Neural cell (in vitro differentiated cells): ENCODE data around the gene ASS1. TPM values are rescaled to one million over a fixed set of nuclear protein-coding genes. Genes with fewer than 3 reads are reported as not detected.

Experiments
- H2AFZ ChIP-seq: fragments of 200-600, 300-800 bp; sonication (generic), shearing (Covaris generic); 2 replicates; pipeline ENCODE4 v1.6.0; 2014; ENCODE audit warnings: low read depth, mild to moderate bottlenecking, antibody characterized with exemption, low read length, moderate library complexity
- H3F3A ChIP-seq: fragments of 200-600 bp; shearing (Covaris generic); 2 replicates; pipeline ENCODE4 v1.6.1; 2016; ENCODE audit warnings: mild to moderate bottlenecking, moderate library complexity, mixed read lengths, antibody characterized with exemption, low read length; ENCODE audit not compliant: insufficient read depth, poor library complexity, severe bottlenecking
- H3K27ac ChIP-seq: fragments of 200-600, 300-800 bp; sonication (generic), shearing (Covaris generic); 2 replicates; pipeline ENCODE4 v1.5.1; 2014; ENCODE audit warnings: mild to moderate bottlenecking, low read length, moderate library complexity
- H3K27me3 ChIP-seq: fragments of 300-800, 200-600 bp; sonication (generic), shearing (Covaris generic); 2 replicates; pipeline ENCODE4 v1.6.0; 2014; ENCODE audit warnings: mild to moderate bottlenecking, low read depth, low read length, moderate library complexity; ENCODE audit not compliant: insufficient read depth
- H3K36me3 ChIP-seq: fragments of 300-800, 200-600 bp; sonication (generic), shearing (Covaris generic); 2 replicates; pipeline ENCODE4 v1.5.1; 2014; ENCODE audit warnings: mild to moderate bottlenecking, antibody characterized with exemption, low read length, moderate library complexity; ENCODE audit not compliant: insufficient read depth
- H3K4me2 ChIP-seq: fragments of 300-800, 200-600 bp; sonication (generic), shearing (Covaris generic); 2 replicates; pipeline ENCODE4 v1.6.0; 2014; ENCODE audit warnings: mild to moderate bottlenecking, low read length
- H3K4me3 ChIP-seq: fragments of 300-800, 200-600 bp; sonication (generic), shearing (Covaris generic); 2 replicates; pipeline ENCODE4 v1.5.1; 2014; ENCODE audit warnings: mild to moderate bottlenecking, low read length, moderate library complexity
- H3K79me2 ChIP-seq: fragments of 200-600 bp; shearing (Covaris generic); replicated peaks from 2 replicates; pipeline ENCODE4 v1.6.0; 2014; ENCODE audit warnings: mild to moderate bottlenecking, low read length, moderate library complexity; ENCODE audit not compliant: insufficient read depth
- H3K9ac ChIP-seq: fragments of 300-800, 200-600 bp; sonication (generic), shearing (Covaris generic); 2 replicates; pipeline ENCODE4 v1.6.1; 2016; ENCODE audit warnings: mild to moderate bottlenecking, low read length, mixed read lengths
- H3K9me2 ChIP-seq: fragments of 200-600 bp; shearing (Covaris generic); 2 replicates; pipeline ENCODE4 v1.6.1; 2016; ENCODE audit warnings: mild to moderate bottlenecking, low read length, mixed read lengths; ENCODE audit not compliant: insufficient read depth
- H3K9me3 ChIP-seq: fragments of 200-600, 300-800 bp; sonication (generic), shearing (Covaris generic); 2 replicates; pipeline ENCODE4 v1.6.1; 2016; ENCODE audit warnings: mild to moderate bottlenecking, mixed run types, low read length, moderate library complexity, mixed read lengths
- H4K20me1 ChIP-seq: fragments of 200-600 bp; shearing (Covaris generic); 2 replicates; pipeline ENCODE4 v1.6.1; 2016; ENCODE audit warnings: mild to moderate bottlenecking, mixed run types; ENCODE audit not compliant: insufficient read depth
- CTCF ChIP-seq: fragments of 450-650 bp; IDR thresholded peaks from 2 replicates; pipeline ENCODE4 v1.5.1; 2014; ENCODE audit warnings: antibody characterized with exemption, mild to moderate bottlenecking, moderate library complexity; ENCODE audit not compliant: poor library complexity, severe bottlenecking
- EP300 ChIP-seq: fragments of 450-650 bp; conservative IDR thresholded peaks from 2 replicates; pipeline ENCODE4 v1.6.1; 2014; ENCODE audit warnings: antibody characterized with exemption, mild to moderate bottlenecking, moderate library complexity; ENCODE audit not compliant: poor library complexity, severe bottlenecking
- EZH2 ChIP-seq: fragments of 200-600, 300-800 bp; shearing (Covaris generic), sonication (generic); IDR thresholded peaks from 2 replicates; pipeline ENCODE4 v1.6.1; 2014; ENCODE audit warnings: antibody characterized with exemption, low read length, borderline replicate concordance, mild to moderate bottlenecking; ENCODE audit not compliant: insufficient read depth, poor library complexity, severe bottlenecking
- MXI1 ChIP-seq: fragments of 450-650 bp; conservative IDR thresholded peaks from 2 replicates; pipeline ENCODE4 v1.6.1; 2014; ENCODE audit warnings: antibody characterized with exemption, mild to moderate bottlenecking; ENCODE audit not compliant: poor library complexity, severe bottlenecking
- POLR2AphosphoS5 ChIP-seq: IDR thresholded peaks from 2 replicates; pipeline ENCODE4 v1.6.1; 2012
- RAD21 ChIP-seq: fragments of 450-650 bp; conservative IDR thresholded peaks from 2 replicates; pipeline ENCODE4 v1.6.1; 2014; ENCODE audit warnings: antibody characterized with exemption, mild to moderate bottlenecking, moderate library complexity
- SMC3 ChIP-seq: fragments of 450-650 bp; conservative IDR thresholded peaks from 2 replicates; pipeline ENCODE4 v1.6.1; 2014; ENCODE audit warnings: antibody characterized with exemption, mild to moderate bottlenecking, moderate library complexity; ENCODE audit not compliant: poor library complexity
- TAF1 ChIP-seq: IDR thresholded peaks from 2 replicates; pipeline ENCODE4 v1.6.1; 2012; ENCODE audit warnings: low read depth
- polyA plus RNA-seq: library from polyadenylated mRNA; depleted of rRNA; stranded (reverse); fragments of >200 nt; gene quantifications from 2 replicates; pipeline ENCODE4 v1.2.3, GENCODE V29; 2014

The ASS1 gene
- polyA plus RNA-seq, 1 donor from 2014 or later: 2.6 TPM

- Histone ChIP-seq H3K4me3 (no peak overlapping the region), H2AFZ (no peak overlapping the region), H3K9me3 (no peaks in the 10 kb centered on the region), H3K9ac (no peak overlapping the region), H3K27ac (no peak overlapping the region), H3F3A (no peaks in the 10 kb centered on the region), H4K20me1 (no peaks in the 10 kb centered on the region), H3K9me2 (no peaks in the 10 kb centered on the region), H3K27me3 (no peaks in the 10 kb centered on the region), H3K36me3 (no peaks in the 10 kb centered on the region), H3K4me2 (no peak overlapping the region), H3K79me2 (no peaks in the 10 kb centered on the region)
- TF ChIP-seq POLR2AphosphoS5: no peak
- no peak for TF ChIP-seq TAF1
- TF ChIP-seq EP300: no peak
- TF ChIP-seq RAD21: no peak
- TF ChIP-seq CTCF: no peak
Observed at GRCh38 chr9:130461731-130462130, 17.0 kb downstream of the ASS1 start.

- Histone ChIP-seq H3K9me3 (no peaks in the 10 kb centered on the region), H3F3A (no peaks in the 10 kb centered on the region), H3K27me3 (no peaks in the 10 kb centered on the region), H4K20me1 (no peaks in the 10 kb centered on the region), H3K4me2 (no peak overlapping the region), H3K9me2 (no peaks in the 10 kb centered on the region), H3K36me3 (no peaks in the 10 kb centered on the region), H2AFZ (no peak overlapping the region), H3K79me2 (no peaks in the 10 kb centered on the region), H3K27ac (no peak overlapping the region), H3K9ac (no peak overlapping the region), H3K4me3 (no peak overlapping the region)
- TF ChIP-seq CTCF: no peak
- no peak for TF ChIP-seq TAF1
- TF ChIP-seq EZH2: no peak
- TF ChIP-seq MXI1: no peak
Observed at GRCh38 chr9:130462685-130463540, 18.2 kb downstream of the ASS1 start.

GRCh38 chr9:130463763-130464745 is 19.3 kb downstream of the ASS1 start:
- Histone ChIP-seq H3K79me2 (no peaks in the 10 kb centered on the region), H4K20me1 (no peaks in the 10 kb centered on the region), H3K27me3 (no peaks in the 10 kb centered on the region), H3K4me3 (no peak overlapping the region), H3K27ac (no peak overlapping the region), H3F3A (no peaks in the 10 kb centered on the region), H3K4me2 (no peak overlapping the region), H2AFZ (no peak overlapping the region), H3K9me3 (no peaks in the 10 kb centered on the region), H3K9ac (no peak overlapping the region), H3K9me2 (no peaks in the 10 kb centered on the region), H3K36me3 (no peaks in the 10 kb centered on the region)
- TF ChIP-seq TAF1 (no peak), POLR2AphosphoS5 (no peak), RAD21 (no peak), SMC3 (no peak), MXI1 (no peak), CTCF (no peak), EP300 (no peak), EZH2 (no peak)
